GM20000 (cell line): ENCODE results near the gene E2F3.

Experiments used
- DNase-seq: peaks from one replicate; pipeline ENCODE4 v3.0.0; 2012; ENCODE audit warnings: low spot score
- CTCF ChIP-seq: IDR thresholded peaks from 2 replicates; pipeline ENCODE4 v1.5.1; 2012; ENCODE audit warnings: mild to moderate bottlenecking, control low read depth; ENCODE audit errors: extremely low read depth, missing control alignments

E2F3 gene

GRCh38 chr6:20444786-20445271, 43.1 kb downstream of the E2F3 start:
- no peak for TF ChIP-seq CTCF
- DNase-seq = no peak

- DNase-seq = no peak
- no peak for TF ChIP-seq CTCF
These were observed 45.5 kb downstream of the E2F3 start for GRCh38 chr6:20447157-20447556.

GRCh38 chr6:20447581-20448132, 46.0 kb downstream of the E2F3 start:
- no peak for DNase-seq
- TF ChIP-seq CTCF = no peak

GRCh38 chr6:20448828-20449227, 47.1 kb downstream of the E2F3 start:
- no peak for DNase-seq
- no peak for TF ChIP-seq CTCF

- no peak for DNase-seq
- TF ChIP-seq CTCF = no peak
These were observed 52.6 kb downstream of the E2F3 start for GRCh38 chr6:20454204-20454824.

- no peak for DNase-seq
- no peak for TF ChIP-seq CTCF
These were observed 53.7 kb downstream of the E2F3 start for GRCh38 chr6:20455251-20455940.

GRCh38 chr6:20458027-20458894, 56.6 kb downstream of the E2F3 start:
- TF ChIP-seq CTCF = no peak
- no peak for DNase-seq
